Esophagus squamous epithelium (tissue), 4 donors: ENCODE data around the gene WDR70.
"Not testable (repeated sequence)": the region's sequence is repeated elsewhere in the genome, so short reads cannot be mapped to it uniquely, and the experiment has no call there.

ENCODE experiments used
- POLR2A ChIP-seq, 4 donors: fragments of 450-650 bp; IDR thresholded peaks; one replicate each; pipeline ENCODE4 v1.6.1; 2017; ENCODE audit warnings: antibody characterized with exemption in 4 of 4, mild to moderate bottlenecking in 4 of 4, moderate library complexity in 3 of 4
- TF ChIP-seq, protein P1 (sequence below), 6 experiments: fragments of 450-650 bp in 4 of 6; fragments of 200-600 bp in 2 of 6; sonication (generic) in 2 of 6; IDR thresholded peaks; one replicate each; pipeline ENCODE4 v1.5.1; 2016 to 2019; ENCODE audit warnings: antibody characterized with exemption in 6 of 6, mild to moderate bottlenecking in 4 of 6, moderate library complexity in 4 of 6

GRCh38 chr5:37622354-37622753 lies 243.2 kb downstream of the WDR70 start:
- TF ChIP-seq, protein P1, sequence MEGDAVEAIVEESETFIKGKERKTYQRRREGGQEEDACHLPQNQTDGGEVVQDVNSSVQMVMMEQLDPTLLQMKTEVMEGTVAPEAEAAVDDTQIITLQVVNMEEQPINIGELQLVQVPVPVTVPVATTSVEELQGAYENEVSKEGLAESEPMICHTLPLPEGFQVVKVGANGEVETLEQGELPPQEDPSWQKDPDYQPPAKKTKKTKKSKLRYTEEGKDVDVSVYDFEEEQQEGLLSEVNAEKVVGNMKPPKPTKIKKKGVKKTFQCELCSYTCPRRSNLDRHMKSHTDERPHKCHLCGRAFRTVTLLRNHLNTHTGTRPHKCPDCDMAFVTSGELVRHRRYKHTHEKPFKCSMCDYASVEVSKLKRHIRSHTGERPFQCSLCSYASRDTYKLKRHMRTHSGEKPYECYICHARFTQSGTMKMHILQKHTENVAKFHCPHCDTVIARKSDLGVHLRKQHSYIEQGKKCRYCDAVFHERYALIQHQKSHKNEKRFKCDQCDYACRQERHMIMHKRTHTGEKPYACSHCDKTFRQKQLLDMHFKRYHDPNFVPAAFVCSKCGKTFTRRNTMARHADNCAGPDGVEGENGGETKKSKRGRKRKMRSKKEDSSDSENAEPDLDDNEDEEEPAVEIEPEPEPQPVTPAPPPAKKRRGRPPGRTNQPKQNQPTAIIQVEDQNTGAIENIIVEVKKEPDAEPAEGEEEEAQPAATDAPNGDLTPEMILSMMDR (IDR thresholded peaks at IDR 0.05): not testable (repeated sequence)
- TF ChIP-seq POLR2A (IDR thresholded peaks at IDR 0.05): not testable (repeated sequence)
